ENCODE results near the gene ACTN1.

- TF ChIP-seq CTCF (IDR thresholded peaks at IDR 0.05) (no peak), POLR2A (IDR thresholded peaks at IDR 0.05) (no peak)
Measured at GRCh38 chr14:68893566-68893965, 85.5 kb downstream of the ACTN1 start.

Measured in breast epithelium (tissue), 3 donors.